Measurements from ENCODE around the gene IRF8.
"Not testable (repeated sequence)": the region's sequence is repeated elsewhere in the genome, so short reads cannot be mapped to it uniquely, and the experiment has no call there.

Gene IRF8

DNA sequence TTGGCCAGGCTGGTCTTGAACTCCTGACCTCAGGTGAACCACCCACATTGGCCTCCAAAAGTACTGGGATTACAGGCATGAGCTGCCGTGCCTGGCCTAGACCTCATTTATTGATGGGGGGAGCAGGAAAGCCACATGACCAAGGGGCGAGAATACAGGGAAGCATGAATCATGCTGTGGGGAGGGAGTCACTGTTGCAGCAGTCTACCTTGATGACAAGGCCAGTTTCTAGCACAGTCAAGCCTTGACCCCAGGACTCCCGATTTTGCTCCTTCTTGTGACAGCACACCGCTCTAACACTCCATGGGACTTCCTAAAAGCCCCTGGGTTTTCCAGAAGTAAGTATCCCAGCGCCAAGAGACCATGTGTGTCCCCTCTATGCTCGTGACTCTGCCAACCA, 42.9 kb upstream of the IRF8 start:
- no peak for TF ChIP-seq Cebpa-rat (IDR thresholded peaks at IDR 0.05)
- Histone ChIP-seq H3K9me3 (replicated peaks in 1 of 11) (peaks cover 0 to 18% (median 8%) of the 10 kb centered on the region in 11 experiments; a peak in 14 of 22 replicates), H4K20me1 (no peaks in the 10 kb centered on the region), H3K27ac (peak overlapping the region; percentile 49 to 99 (median 97); a peak in 21 of 22 replicates), H3K9ac (peak overlapping the region in 9 of 11 experiments; percentile 10 to 68 (median 54); a peak in 13 of 22 replicates), H3K36me3 (peaks cover 0 to 14% (median 0%) of the 10 kb centered on the region in 11 experiments; a peak in 1 of 22 replicates), H3K27me3 (no peaks in the 10 kb centered on the region), H3K4me2 (peak overlapping the region in 10 of 11 experiments; percentile 13 to 93 (median 83); a peak in 19 of 22 replicates), H3K4me3 (peak overlapping the region in 5 of 10 experiments; percentile 9 to 45 (median 18); a peak in 5 of 20 replicates), H3K4me1 (peaks cover 64 to 100% (median 99%) of the 10 kb centered on the region in 10 experiments)

- H4K20me1 ChIP-seq: no peaks in the 10 kb centered on the region
- peaks cover 59 to 100% (median 98%) of the 10 kb centered on the region in 10 experiments for H3K4me1 ChIP-seq
- H3K27me3 ChIP-seq: no peaks in the 10 kb centered on the region
- H3K4me3 ChIP-seq: peak overlapping the region in 3 of 10 experiments; percentile 17 to 45 (median 25); a peak in 1 of 20 replicates
- peaks cover 0 to 18% (median 8%) of the 10 kb centered on the region in 11 experiments; a peak in 14 of 22 replicates for H3K9me3 ChIP-seq (replicated peaks in 1 of 11)
- H3K4me2 ChIP-seq: peak overlapping the region in 10 of 11 experiments; percentile 13 to 93 (median 83); a peak in 19 of 22 replicates
- H3K27ac ChIP-seq: peak overlapping the region; percentile 49 to 99 (median 97); a peak in 21 of 22 replicates
- H3K9ac ChIP-seq: peak overlapping the region in 6 of 11 experiments; percentile 30 to 68 (median 56); a peak in 10 of 22 replicates
- peaks cover 0 to 14% (median 0%) of the 10 kb centered on the region in 11 experiments; a peak in 1 of 22 replicates for H3K36me3 ChIP-seq
- no peak for TF ChIP-seq Cebpa-rat (IDR thresholded peaks at IDR 0.05)
These were observed 42.4 kb upstream of the IRF8 start for GRCh38 chr16:85856585-85856984.

- H4K20me1 ChIP-seq: no peaks in the 10 kb centered on the region
- H3K36me3 ChIP-seq: peaks cover 0 to 18% (median 0%) of the 10 kb centered on the region in 11 experiments; a peak in 1 of 22 replicates
- peak overlapping the region; percentile 49 to 99 (median 97); a peak in 18 of 22 replicates for H3K27ac ChIP-seq
- peak overlapping the region; percentile 53 to 93 (median 80); a peak in 19 of 22 replicates for H3K4me2 ChIP-seq
- peak overlapping the region in 5 of 11 experiments; percentile 5 to 46 (median 20); a peak in 4 of 22 replicates for H3K9ac ChIP-seq
- peaks cover 0 to 19% (median 8%) of the 10 kb centered on the region in 11 experiments; a peak in 14 of 22 replicates for H3K9me3 ChIP-seq (replicated peaks in 1 of 11)
- H3K4me1 ChIP-seq: peaks cover 55 to 100% (median 97%) of the 10 kb centered on the region in 10 experiments
- H3K4me3 ChIP-seq: 0 out of 20 replicates have a peak overlapping the region, but pooled peaks of 1 of the 10 experiments have one; percentile 3
- no peaks in the 10 kb centered on the region for H3K27me3 ChIP-seq
- TF ChIP-seq Cebpa-rat (IDR thresholded peaks at IDR 0.05): no peak
These were observed 41.6 kb upstream of the IRF8 start for GRCh38 chr16:85857406-85857805.

DNA sequence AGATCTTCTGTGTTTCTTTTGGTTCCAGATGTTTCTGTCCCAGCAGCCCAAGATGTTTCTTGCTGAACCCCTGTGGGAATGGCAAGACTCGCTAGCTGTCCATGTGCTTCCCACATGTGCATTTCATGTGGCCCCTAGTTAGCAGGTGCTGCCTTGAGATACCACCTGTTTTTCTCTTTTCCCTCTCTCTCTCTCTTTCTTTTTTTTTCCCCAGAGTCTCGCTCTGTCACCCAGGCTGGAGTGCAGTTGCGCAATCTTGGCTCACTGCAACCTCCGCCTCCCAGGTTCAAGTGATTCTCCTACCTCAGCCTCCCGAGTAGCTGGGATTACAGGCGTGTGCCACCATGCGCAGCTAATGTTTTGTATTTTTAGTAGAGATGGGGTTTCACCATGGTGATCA, 40.4 kb upstream of the IRF8 start:
- not testable (repeated sequence) for H3K27me3 ChIP-seq, H3K4me3 ChIP-seq, H4K20me1 ChIP-seq
- peak overlapping the region in 10 of 11 experiments; percentile 49 to 99 (median 97); a peak in 21 of 22 replicates for H3K27ac ChIP-seq
- peaks cover 52 to 99% (median 96%) of the 10 kb centered on the region in 10 experiments for H3K4me1 ChIP-seq
- peak in 10 of 11 experiments; percentile 23 to 94 (median 76); a peak in 17 of 22 replicates for TF ChIP-seq Cebpa-rat (IDR thresholded peaks at IDR 0.05)
- peaks cover 0 to 22% (median 0%) of the 10 kb centered on the region in 11 experiments; a peak in 3 of 22 replicates for H3K36me3 ChIP-seq
- peak overlapping the region; percentile 53 to 93 (median 80) for H3K4me2 ChIP-seq
- peak overlapping the region in 2 of 11 experiments; percentile 20 to 24; a peak in 3 of 22 replicates for H3K9ac ChIP-seq
- peaks cover 0 to 22% (median 12%) of the 10 kb centered on the region in 11 experiments; a peak in 17 of 22 replicates for H3K9me3 ChIP-seq (replicated peaks in 1 of 11)

- Histone ChIP-seq H3K4me1 (peaks cover 45 to 94% (median 90%) of the 10 kb centered on the region in 10 experiments), H3K36me3 (peaks cover 0 to 28% (median 0%) of the 10 kb centered on the region in 11 experiments; a peak in 3 of 22 replicates), H4K20me1 (no peaks in the 10 kb centered on the region), H3K9ac (peak overlapping the region in 10 of 11 experiments; percentile 30 to 54 (median 46); a peak in 13 of 22 replicates), H3K4me2 (peak overlapping the region; percentile 53 to 93 (median 80)), H3K27me3 (no peaks in the 10 kb centered on the region), H3K4me3 (no peak overlapping the region; a peak in 1 of 20 replicates), H3K9me3 (replicated peaks in 1 of 11) (peaks cover 0 to 29% (median 19%) of the 10 kb centered on the region in 11 experiments; a peak in 19 of 22 replicates), H3K27ac (peak overlapping the region; percentile 49 to 99 (median 97); a peak in 21 of 22 replicates)
- TF ChIP-seq Cebpa-rat (IDR thresholded peaks at IDR 0.05): peak in 2 of 11 experiments; percentile 4 to 5; a peak in 1 of 22 replicates
These were observed 39.8 kb upstream of the IRF8 start for GRCh38 chr16:85858984-85859817.

GRCh38 chr16:85859818-85860125, 39.2 kb upstream of the IRF8 start:
- H4K20me1 ChIP-seq: no peaks in the 10 kb centered on the region
- H3K27me3 ChIP-seq: no peaks in the 10 kb centered on the region
- no peak for TF ChIP-seq Cebpa-rat (IDR thresholded peaks at IDR 0.05)
- peaks cover 4 to 32% (median 24%) of the 10 kb centered on the region in 11 experiments; a peak in 20 of 22 replicates for H3K9me3 ChIP-seq (replicated peaks in 1 of 11)
- peak overlapping the region in 10 of 11 experiments; percentile 30 to 54 (median 46); a peak in 13 of 22 replicates for H3K9ac ChIP-seq
- peak overlapping the region; percentile 53 to 93 (median 80) for H3K4me2 ChIP-seq
- H3K27ac ChIP-seq: peak overlapping the region; percentile 49 to 99 (median 97); a peak in 21 of 22 replicates
- no peak overlapping the region; a peak in 1 of 20 replicates for H3K4me3 ChIP-seq
- H3K4me1 ChIP-seq: peaks cover 40 to 89% (median 84%) of the 10 kb centered on the region in 10 experiments
- H3K36me3 ChIP-seq: peaks cover 0 to 32% (median 0%) of the 10 kb centered on the region in 11 experiments; a peak in 4 of 22 replicates

DNA sequence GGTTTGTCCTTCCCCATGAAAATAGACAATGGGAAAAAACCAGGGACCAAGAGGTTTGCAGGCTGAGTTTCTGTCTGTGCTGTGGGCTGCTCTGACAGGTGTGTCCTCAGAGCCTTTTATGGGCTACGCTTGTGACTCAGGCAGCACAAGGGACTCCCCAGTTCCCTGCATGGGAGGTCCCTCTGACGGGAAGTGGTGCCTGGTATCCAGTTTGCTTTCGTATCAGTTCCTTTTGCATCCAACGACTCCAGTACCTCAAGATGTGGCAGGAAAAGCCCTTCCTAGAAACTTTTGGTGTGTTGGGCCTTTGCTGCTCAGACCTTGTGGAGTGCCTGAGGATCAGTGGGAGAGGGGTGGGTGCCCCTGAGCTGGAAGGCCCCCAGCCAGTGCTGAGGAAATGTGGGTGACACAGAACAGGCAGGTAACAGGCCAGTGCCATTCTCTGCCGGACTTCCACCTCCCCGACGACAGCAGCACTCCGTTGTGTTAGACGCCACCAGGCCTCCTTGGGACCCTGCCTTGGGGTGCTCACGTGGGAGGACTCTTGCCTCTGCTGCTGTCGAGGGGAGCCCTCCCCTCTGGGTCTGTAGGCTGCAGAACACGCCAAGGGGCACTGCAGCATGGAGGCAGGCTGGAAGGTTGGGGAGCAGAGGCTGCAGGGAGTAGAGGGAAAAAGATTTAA, 38.4 kb upstream of the IRF8 start:
- peaks cover 38 to 81% (median 77%) of the 10 kb centered on the region in 10 experiments for H3K4me1 ChIP-seq

More for the DNA sequence above, 38.4 kb upstream of the IRF8 start:
- no peaks in the 10 kb centered on the region for H3K27me3 ChIP-seq
- H3K9me3 ChIP-seq (replicated peaks in 1 of 11): peaks cover 7 to 30% (median 23%) of the 10 kb centered on the region in 11 experiments; a peak in 20 of 22 replicates
- no peak overlapping the region for H3K4me3 ChIP-seq
- peak overlapping the region; percentile 26 to 54 (median 37); a peak in 13 of 22 replicates for H3K9ac ChIP-seq
- no peaks in the 10 kb centered on the region for H4K20me1 ChIP-seq
- H3K4me2 ChIP-seq: peak overlapping the region; percentile 53 to 93 (median 80)
- no peak for TF ChIP-seq Cebpa-rat (IDR thresholded peaks at IDR 0.05)
- H3K36me3 ChIP-seq: peaks cover 0 to 25% (median 0%) of the 10 kb centered on the region in 11 experiments; a peak in 4 of 22 replicates
- peak overlapping the region; percentile 49 to 99 (median 97); a peak in 20 of 22 replicates for H3K27ac ChIP-seq
